ENCODE data around the gene PYY.

PYY gene

GRCh38 chr17:43905400-43905984 is 48.2 kb downstream of the PYY start:
- DNase-seq (ENCODE audit: low spot score) (no peak), ATAC-seq (ENCODE audit: low read depth) (no peak)
- Histone ChIP-seq H3K4me3 (ENCODE audit: severe bottlenecking) (no peak overlapping the region), H3K9me3 (ENCODE audit: severe bottlenecking) (no peaks in the 10 kb centered on the region), H3K27ac (ENCODE audit: poor library complexity, severe bottlenecking) (no peak overlapping the region), H3K4me1 (ENCODE audit: insufficient read depth, poor library complexity, severe bottlenecking) (peaks cover 4% of the 10 kb centered on the region), H3K36me3 (ENCODE audit: low read depth) (no peaks in the 10 kb centered on the region), H3K27me3 (ENCODE audit: insufficient read depth, poor library complexity, severe bottlenecking) (peaks cover 17% of the 10 kb centered on the region)
- no peak for TF ChIP-seq CTCF (IDR thresholded peaks at IDR 0.05; ENCODE audit: poor library complexity, severe bottlenecking)

All from RWPE2 (cell line).